GM18873 (cell line): ENCODE measurements around the gene CALR3.
"Not testable (repeated sequence)": the region's sequence is repeated elsewhere in the genome, so short reads cannot be mapped to it uniquely, and the experiment has no call there.

Experiments
- ATAC-seq: cut with Tn5 transposase; IDR thresholded peaks from one replicate; pipeline ENCODE4 v1.9.1; 2021; ENCODE audit warnings: mild to moderate bottlenecking, moderate library complexity, moderate number of reproducible peaks; ENCODE audit not compliant: unreplicated experiment, low FRiP score

The CALR3 gene

GRCh38 chr19:16495982-16496612 is at the start of gene CALR3, which contains the start of gene C19orf44:
Gene CALR3, minus strand, starts transcription at chr19:16496167. Its CDS starts 38 bp downstream, at chr19:16496129.
Gene C19orf44, plus strand, starts transcription at chr19:16496394. Its CDS starts 4,399 bp downstream, at chr19:16500793.
- ATAC-seq: peak; percentile 97

- no peak for ATAC-seq
Observed at GRCh38 chr19:16544473-16545231, 48.7 kb upstream of the CALR3 start.

GRCh38 chr19:16543734-16544133 is 47.8 kb upstream of the CALR3 start:
- not testable (repeated sequence) for ATAC-seq

- ATAC-seq: no peak
Observed at GRCh38 chr19:16542910-16543472, 47.0 kb upstream of the CALR3 start.

GRCh38 chr19:16542045-16542909 is 46.3 kb upstream of the CALR3 start, which contains the start of gene CHERP:
Gene CHERP, minus strand, starts transcription at chr19:16542437. Its CDS starts 59 bp downstream, at chr19:16542378.
- peak; percentile 59 for ATAC-seq

GRCh38 chr19:16541526-16542044 is 45.6 kb upstream of the CALR3 start:
- peak; percentile 12 for ATAC-seq

GRCh38 chr19:16540948-16541347 is 45.0 kb upstream of the CALR3 start:
- ATAC-seq: no peak

- ATAC-seq: no peak
Observed at GRCh38 chr19:16537111-16537510, 41.1 kb upstream of the CALR3 start.

GRCh38 chr19:16536130-16536529 is 40.2 kb upstream of the CALR3 start:
- no peak for ATAC-seq

GRCh38 chr19:16535381-16535780 is 39.4 kb upstream of the CALR3 start:
- ATAC-seq: no peak

GRCh38 chr19:16532440-16533234 is 36.7 kb upstream of the CALR3 start:
- no peak for ATAC-seq

GRCh38 chr19:16531380-16531669 is 35.4 kb upstream of the CALR3 start:
- ATAC-seq: no peak

GRCh38 chr19:16530540-16531379 is 34.8 kb upstream of the CALR3 start:
- ATAC-seq: no peak

- no peak for ATAC-seq
Observed at GRCh38 chr19:16529466-16530144, 33.6 kb upstream of the CALR3 start.

- ATAC-seq: no peak
Observed at GRCh38 chr19:16527971-16528521, 32.1 kb upstream of the CALR3 start.

- no peak for ATAC-seq
Observed at GRCh38 chr19:16527334-16527935, 31.5 kb upstream of the CALR3 start.

- no peak for ATAC-seq
Observed at GRCh38 chr19:16525751-16526481, 29.9 kb upstream of the CALR3 start.
